ENCODE measurements around the gene LAMA4.

DNA sequence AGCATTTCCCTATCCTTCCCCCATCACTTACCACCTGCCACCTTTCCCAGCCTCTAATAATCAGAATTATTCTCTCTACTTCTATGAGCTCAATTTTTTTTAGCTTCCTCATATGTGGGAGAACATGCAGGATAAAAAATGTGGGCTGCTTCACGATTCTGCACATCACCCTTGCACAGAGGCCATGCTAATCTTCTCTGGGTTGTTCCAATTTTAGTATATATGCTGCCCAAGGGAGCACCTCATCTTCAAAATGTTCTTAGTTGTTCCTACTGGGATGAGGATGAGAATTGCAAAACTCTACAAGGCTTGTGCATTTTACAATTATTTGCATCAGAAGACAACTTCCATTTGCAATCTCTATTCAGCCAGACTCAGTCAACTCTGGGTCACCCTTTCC lies 58.1 kb downstream of the LAMA4 start:
- TF ChIP-seq YY1 (IDR thresholded peaks at IDR 0.05; ENCODE audit: insufficient read depth, insufficient read length) (no peak), ZNF274 (IDR thresholded peaks at IDR 0.05; ENCODE audit: low read depth, low read length) (no peak), SUZ12 (IDR thresholded peaks at IDR 0.05; ENCODE audit: extremely low read depth, insufficient read depth, insufficient read length) (no peak)

All from NT2/D1 (cell line).